Measurements from ENCODE around the gene SLF2.
A peak's percentile ranks its signal among the peaks of the same experiment; 100 is the strongest.

The SLF2 gene

DNA sequence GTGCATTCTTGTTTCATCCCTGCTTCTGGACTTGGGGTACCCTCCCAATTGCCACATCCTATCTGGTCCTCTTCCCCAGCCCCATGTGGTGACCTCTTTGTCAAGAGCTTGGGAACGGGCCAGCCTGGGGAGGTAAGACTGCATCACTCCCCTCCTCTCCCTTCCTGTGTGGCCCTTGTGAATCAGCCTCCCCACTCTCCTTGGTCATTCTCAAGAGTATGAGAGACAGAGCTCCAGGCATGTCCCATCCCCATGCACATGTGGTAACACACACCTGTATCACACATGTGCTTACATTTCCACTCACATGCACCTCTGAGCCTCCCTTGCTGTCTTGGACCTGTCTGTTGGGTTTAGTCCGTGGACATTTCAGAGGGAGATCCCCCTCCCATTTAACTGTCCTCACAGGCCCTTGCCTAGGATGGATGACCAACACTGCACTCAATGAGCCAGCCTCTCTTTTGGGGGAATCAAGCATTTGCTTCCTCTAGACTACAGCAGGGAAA, 72.0 kb downstream of the SLF2 start:
- no peak for DNase-seq (ENCODE audit: low read depth)
- H3K4me3 ChIP-seq (ENCODE audit: low read depth, low read length) = no peak overlapping the region
- TF ChIP-seq, protein P1, sequence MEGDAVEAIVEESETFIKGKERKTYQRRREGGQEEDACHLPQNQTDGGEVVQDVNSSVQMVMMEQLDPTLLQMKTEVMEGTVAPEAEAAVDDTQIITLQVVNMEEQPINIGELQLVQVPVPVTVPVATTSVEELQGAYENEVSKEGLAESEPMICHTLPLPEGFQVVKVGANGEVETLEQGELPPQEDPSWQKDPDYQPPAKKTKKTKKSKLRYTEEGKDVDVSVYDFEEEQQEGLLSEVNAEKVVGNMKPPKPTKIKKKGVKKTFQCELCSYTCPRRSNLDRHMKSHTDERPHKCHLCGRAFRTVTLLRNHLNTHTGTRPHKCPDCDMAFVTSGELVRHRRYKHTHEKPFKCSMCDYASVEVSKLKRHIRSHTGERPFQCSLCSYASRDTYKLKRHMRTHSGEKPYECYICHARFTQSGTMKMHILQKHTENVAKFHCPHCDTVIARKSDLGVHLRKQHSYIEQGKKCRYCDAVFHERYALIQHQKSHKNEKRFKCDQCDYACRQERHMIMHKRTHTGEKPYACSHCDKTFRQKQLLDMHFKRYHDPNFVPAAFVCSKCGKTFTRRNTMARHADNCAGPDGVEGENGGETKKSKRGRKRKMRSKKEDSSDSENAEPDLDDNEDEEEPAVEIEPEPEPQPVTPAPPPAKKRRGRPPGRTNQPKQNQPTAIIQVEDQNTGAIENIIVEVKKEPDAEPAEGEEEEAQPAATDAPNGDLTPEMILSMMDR (IDR thresholded peaks at IDR 0.05; ENCODE audit: insufficient read depth, low read depth, low read length, missing control alignments) = no peak

DNA sequence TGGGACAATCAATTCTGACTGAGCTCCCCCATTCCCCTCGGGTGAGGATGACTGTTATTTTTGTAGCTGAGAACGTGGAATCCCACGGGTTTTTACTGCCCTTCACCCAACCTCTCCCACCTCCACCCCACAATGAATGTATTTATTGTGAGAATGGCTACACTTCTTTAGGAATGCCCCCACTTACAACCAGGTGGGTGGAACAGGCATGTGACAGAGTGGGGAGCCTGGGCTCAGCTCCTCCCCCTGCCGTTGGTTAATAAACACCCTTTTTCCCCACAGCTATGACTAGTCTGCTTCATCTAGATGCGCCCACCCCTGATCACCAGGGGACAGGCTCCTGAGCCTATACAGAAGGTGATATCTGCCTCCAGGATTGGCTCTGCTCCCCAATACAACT, 72.6 kb downstream of the SLF2 start:
- TF ChIP-seq, protein P1 (IDR thresholded peaks at IDR 0.05; ENCODE audit: insufficient read depth, low read depth, low read length, missing control alignments) = peak; percentile 1
- no peak for DNase-seq (ENCODE audit: low read depth)
- H3K4me3 ChIP-seq (ENCODE audit: low read depth, low read length) = no peak overlapping the region

DNA sequence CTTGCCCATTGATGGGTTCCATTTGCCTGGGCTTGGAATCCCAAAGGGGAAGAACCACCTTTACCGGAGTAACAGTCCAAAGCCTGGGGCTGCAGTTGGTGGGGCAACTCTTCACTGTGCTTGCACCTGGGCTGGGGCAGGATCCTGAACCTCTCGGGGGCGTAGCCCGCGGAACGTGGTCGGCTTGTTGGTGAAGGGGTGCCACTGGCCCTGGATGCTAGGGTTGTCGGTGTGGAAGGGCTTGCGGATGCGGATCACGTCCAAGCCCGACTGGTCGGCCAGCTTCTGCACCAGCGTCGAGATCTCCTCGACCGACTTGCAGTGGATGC, 73.8 kb downstream of the SLF2 start:
- peak overlapping the region; percentile 77 for H3K4me3 ChIP-seq (ENCODE audit: low read depth, low read length)
- TF ChIP-seq, protein P1 (IDR thresholded peaks at IDR 0.05; ENCODE audit: insufficient read depth, low read depth, low read length, missing control alignments) = no peak
- no peak for DNase-seq (ENCODE audit: low read depth)

DNA sequence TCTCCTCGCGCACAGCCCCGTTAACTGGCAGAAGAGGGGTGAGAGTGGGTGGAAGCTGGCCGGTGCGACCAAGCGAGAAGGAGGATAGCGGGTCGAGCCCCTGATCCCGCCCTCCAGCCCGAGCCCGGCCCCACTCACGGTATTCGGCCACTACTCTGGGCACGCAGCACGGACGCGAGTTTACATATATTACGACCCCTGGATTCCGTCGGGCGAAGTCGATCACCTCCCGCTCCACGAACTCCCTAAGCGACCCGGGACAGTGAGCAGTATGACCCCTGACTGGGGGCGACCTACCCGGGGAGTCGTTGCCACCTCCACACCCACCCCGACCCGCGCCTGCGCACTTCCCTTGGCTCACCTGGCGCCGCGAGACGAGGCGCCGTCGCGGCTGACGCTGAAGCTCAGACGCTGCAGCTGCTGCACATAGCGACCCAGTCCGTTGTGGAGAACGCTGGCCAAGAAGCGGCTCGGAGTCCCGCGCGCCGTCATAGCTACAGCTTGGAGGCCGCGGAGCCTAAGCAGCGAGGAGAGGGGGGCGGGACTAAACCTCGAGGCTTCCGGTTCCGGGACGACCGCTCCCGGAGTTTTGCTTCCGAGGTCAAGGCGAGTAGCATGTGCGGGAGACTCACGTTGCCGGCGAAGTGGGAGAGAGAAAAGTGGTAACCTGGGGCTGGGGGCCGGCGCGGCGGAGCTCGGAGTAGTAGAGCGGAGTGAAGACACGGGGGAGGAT, 74.4 kb downstream of the SLF2 start, which contains the start of the genes MRPL43 and TWNK:
Gene MRPL43, minus strand, starts transcription at position 546 of the 733 bp plus-strand sequence. Its CDS starts 54 bp downstream, at position 492.
Gene TWNK, plus strand, starts transcription at position 592 of the 733 bp plus-strand sequence. CDS start 668 bp downstream, outside the sequence.
- TF ChIP-seq, protein P1 (IDR thresholded peaks at IDR 0.05; ENCODE audit: insufficient read depth, low read depth, low read length, missing control alignments) = no peak
- peak within 1 kb of the TSS; percentile 77 for H3K4me3 ChIP-seq (ENCODE audit: low read depth, low read length)
- DNase-seq (ENCODE audit: low read depth) = peak; percentile 84

DNA sequence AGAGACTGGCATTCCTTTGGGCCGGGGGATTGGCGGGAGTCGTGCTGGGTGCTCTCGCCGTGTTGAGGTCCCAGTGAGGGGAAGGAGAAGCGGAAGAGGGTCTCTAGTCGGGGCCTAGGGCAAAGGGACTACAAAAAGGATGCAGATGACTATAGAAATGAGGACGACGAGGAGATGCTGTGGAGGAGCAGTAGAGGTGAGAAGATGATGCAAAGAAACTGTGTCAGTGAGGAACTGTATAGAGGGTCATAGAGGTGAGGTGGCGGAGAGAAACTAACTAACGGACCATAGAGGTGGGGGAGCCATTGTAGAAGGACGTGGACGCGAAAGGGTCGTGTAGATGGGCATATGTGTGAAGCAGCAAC, 74.9 kb downstream of the SLF2 start:
- TF ChIP-seq, protein P1 (IDR thresholded peaks at IDR 0.05; ENCODE audit: insufficient read depth, low read depth, low read length, missing control alignments) = no peak
- DNase-seq (ENCODE audit: low read depth) = no peak
- H3K4me3 ChIP-seq (ENCODE audit: low read depth, low read length) = peak overlapping the region; percentile 77

DNA sequence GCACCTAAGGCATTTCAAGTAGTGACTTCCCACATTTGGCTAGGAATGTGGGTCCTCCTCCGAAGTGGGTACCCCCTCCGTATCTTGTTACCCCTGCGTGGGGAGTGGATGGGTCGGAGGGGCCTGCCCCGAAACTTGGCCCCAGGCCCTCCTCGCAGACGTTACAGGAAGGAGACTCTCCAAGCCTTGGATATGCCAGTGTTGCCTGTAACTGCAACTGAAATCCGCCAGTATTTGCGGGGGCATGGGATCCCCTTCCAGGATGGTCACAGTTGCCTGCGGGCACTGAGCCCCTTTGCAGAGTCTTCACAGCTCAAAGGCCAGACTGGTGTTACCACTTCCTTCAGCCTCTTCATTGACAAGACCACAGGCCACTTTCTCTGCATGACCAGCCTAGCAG, 75.4 kb downstream of the SLF2 start:
- no peak for DNase-seq (ENCODE audit: low read depth)
- H3K4me3 ChIP-seq (ENCODE audit: low read depth, low read length) = peak overlapping the region; percentile 77
- TF ChIP-seq, protein P1 (IDR thresholded peaks at IDR 0.05; ENCODE audit: insufficient read depth, low read depth, low read length, missing control alignments) = no peak

Data from GM12865 (cell line).